ES-I3 (cell line): ENCODE results near the gene SYP.
A peak's percentile ranks its signal among the peaks of the same experiment; 100 is the strongest.

Experiments used
- H3K36me3 ChIP-seq: 2 replicates; pipeline ENCODE4 v1.6.1; 2013; ENCODE audit warnings: mild to moderate bottlenecking, low read length, control low read depth, moderate library complexity; ENCODE audit not compliant: insufficient read depth
- H3K4me1 ChIP-seq: 2 replicates; pipeline ENCODE4 v1.6.1; 2013; ENCODE audit warnings: mild to moderate bottlenecking, control low read depth, low read length; ENCODE audit not compliant: insufficient read depth
- H3K9ac ChIP-seq: 2 replicates; pipeline ENCODE4 v1.6.1; 2013; ENCODE audit warnings: low read depth, mild to moderate bottlenecking, low read length, moderate library complexity
- H3K9me3 ChIP-seq: 2 replicates; pipeline ENCODE4 v1.6.1; 2013; ENCODE audit warnings: mild to moderate bottlenecking, low read length, moderate library complexity; ENCODE audit not compliant: control insufficient read depth, insufficient read depth

Gene SYP

GRCh38 chrX:49232525-49232924 lies 32.5 kb upstream of the SYP start:
- H3K4me1 ChIP-seq = no peaks in the 10 kb centered on the region; the same call in 1 of the 2 replicates

DNA sequence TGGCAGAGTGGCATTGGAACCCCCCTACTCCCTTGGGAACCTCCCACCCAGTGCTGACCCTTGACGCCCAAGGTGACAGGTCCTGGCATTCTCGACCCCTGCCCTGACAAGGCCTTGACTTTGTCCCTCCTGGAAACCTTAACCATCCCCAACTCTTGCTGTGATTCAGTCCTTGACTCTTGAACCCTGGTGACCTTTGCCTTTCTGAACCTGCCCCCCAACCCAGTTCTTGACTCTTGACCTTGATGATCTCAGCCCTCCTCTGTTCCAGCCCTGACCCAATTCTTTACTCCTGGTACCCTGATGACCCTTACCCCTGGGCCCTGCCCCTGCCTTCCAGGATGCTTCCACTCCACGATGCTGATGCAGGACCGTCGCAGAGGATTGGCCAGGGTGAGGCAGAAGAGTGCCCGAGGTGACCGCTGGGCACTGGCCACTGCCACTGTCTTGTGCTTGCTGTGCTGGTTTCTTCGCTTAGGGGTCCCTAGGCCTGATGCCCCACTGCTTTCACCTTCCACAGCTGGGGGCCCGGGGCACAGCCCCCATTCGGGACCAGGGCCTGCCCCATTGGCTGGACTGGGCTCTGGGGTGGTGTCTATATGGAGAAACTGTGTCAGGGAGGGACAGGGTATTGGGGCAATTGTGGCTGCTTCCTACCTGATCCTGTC lies 31.5 kb upstream of the SYP start:
- no peak overlapping the region for H3K9ac ChIP-seq
- no peaks in the 10 kb centered on the region for H3K9me3 ChIP-seq
- H3K4me1 ChIP-seq = no peaks in the 10 kb centered on the region; the same call in 1 of the 2 replicates
- H3K36me3 ChIP-seq = no peaks in the 10 kb centered on the region

More at GRCh38 chrX:49232525-49232924, 32.5 kb upstream of the SYP start:
- H3K36me3 ChIP-seq = no peaks in the 10 kb centered on the region
- H3K9me3 ChIP-seq = no peaks in the 10 kb centered on the region
- H3K9ac ChIP-seq = no peak overlapping the region

DNA sequence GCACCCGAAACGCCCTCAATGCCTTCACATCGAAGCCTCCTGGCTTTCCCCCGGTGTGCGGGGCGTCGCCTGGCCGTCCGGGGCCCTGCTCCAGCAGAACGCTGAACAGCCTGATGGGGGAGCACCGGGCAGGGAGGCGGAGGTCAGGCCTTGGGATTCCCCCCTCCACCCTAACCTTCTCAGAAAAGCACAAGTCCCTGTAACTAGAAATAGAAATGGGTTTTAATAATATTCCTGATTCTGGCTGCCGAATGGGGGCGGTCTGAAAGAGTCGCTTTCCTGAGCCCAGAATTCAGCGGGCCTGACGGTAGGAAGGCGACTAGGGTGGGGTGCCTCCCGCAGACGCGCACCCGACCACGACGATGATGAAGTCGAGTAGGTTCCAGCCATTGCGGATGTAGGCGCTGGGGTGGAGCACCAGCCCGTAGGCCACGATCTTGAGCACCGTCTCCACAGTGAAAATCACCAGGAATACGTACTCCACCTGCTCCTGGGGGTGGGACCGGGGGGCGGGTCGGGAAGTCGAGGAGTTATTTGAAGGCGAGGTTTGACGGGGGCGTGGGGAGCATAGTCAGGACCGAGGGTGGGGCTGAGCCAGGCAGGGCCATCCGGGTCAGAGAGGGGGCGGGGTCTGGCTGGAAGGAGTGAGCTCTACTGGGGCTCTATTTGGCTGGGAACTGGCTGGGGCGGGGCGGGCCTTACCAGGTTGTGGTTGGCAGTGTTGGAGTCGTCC lies 30.7 kb upstream of the SYP start:
- no peaks in the 10 kb centered on the region for H3K9me3 ChIP-seq
- H3K9ac ChIP-seq = peak overlapping the region; percentile 73
- H3K36me3 ChIP-seq = no peaks in the 10 kb centered on the region
- no peaks in the 10 kb centered on the region; the same call in 1 of the 2 replicates for H3K4me1 ChIP-seq

DNA sequence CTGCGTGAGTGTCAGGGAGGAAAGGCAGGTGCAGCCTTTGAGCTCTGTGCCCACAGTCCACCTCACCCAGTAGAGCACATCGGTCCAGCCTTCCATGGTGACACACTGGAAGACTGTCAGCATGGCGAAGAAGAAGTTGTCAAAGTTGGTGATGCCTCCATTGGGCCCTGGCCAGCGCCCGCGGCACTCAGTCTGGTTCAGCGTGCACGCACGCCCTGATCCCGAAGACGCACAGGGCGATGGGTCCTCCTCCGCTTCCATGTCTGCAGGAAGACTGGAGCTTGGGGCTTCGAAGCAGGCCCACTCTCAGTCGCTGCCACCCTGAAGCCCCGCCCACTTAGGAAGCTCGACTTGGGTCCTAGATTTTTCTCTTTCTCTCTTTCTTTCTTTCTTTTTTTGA lies 28.2 kb upstream of the SYP start:
- H3K9me3 ChIP-seq = no peaks in the 10 kb centered on the region
- H3K36me3 ChIP-seq = no peaks in the 10 kb centered on the region
- no peaks in the 10 kb centered on the region; the same call in 1 of the 2 replicates for H3K4me1 ChIP-seq
- H3K9ac ChIP-seq = peak overlapping the region; percentile 42; the same call in 1 of the 2 replicates

DNA sequence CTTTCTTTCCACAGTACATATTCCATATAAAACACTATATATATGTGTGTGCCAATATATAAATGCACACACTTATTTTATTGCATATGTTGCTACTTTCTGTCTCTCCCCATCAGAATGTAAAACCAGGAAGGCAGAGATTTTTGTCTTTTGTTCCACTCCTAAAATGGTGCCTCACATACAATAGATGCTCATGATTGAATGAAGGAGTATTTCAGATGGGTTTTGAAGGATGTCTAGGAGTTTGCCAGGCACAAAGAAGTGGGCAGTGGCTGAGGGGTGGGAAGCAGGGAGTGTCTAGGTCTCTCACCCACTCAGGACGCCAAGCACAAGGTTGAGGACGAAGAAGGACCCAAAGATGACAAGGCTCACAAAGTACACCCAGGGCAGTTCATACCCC lies 27.7 kb upstream of the SYP start:
- Histone ChIP-seq H3K36me3 (no peaks in the 10 kb centered on the region), H3K9me3 (no peaks in the 10 kb centered on the region), H3K9ac (no peak overlapping the region), H3K4me1 (no peaks in the 10 kb centered on the region; the same call in 1 of the 2 replicates)

GRCh38 chrX:49226946-49227345 lies 27.0 kb upstream of the SYP start:
- H3K9me3 ChIP-seq = no peaks in the 10 kb centered on the region
- H3K4me1 ChIP-seq = no peaks in the 10 kb centered on the region; the same call in 1 of the 2 replicates
- H3K9ac ChIP-seq = no peak overlapping the region
- H3K36me3 ChIP-seq = no peaks in the 10 kb centered on the region

DNA sequence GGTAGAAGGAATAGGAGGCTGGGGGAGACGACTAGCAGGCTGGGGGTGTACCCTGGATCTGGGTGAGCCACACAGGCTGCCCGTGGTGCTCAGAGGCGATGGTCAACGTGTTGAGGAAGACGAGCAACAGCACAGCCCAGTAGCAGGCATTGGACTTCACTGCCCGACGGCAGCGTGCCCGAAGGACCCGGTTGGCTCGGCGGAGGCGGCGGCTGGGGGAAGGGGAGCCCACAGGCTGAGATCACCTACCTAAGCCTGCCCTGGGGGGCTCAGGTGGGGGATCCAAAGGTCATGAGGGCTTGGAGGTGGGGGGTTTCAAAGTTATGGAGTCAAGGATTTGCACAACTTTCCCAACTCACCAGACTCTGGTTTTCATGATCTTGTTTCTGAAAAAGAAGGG lies 25.9 kb upstream of the SYP start:
- H3K4me1 ChIP-seq = no peaks in the 10 kb centered on the region
- H3K9me3 ChIP-seq = no peaks in the 10 kb centered on the region
- no peak overlapping the region for H3K9ac ChIP-seq
- H3K36me3 ChIP-seq = no peaks in the 10 kb centered on the region

- H3K36me3 ChIP-seq = no peaks in the 10 kb centered on the region
- no peak overlapping the region for H3K9ac ChIP-seq
- no peaks in the 10 kb centered on the region for H3K4me1 ChIP-seq
- no peaks in the 10 kb centered on the region for H3K9me3 ChIP-seq
Measured at GRCh38 chrX:49221868-49222267, 21.9 kb upstream of the SYP start.

GRCh38 chrX:49220100-49220499 lies 20.1 kb upstream of the SYP start:
- Histone ChIP-seq H3K36me3 (no peaks in the 10 kb centered on the region), H3K9ac (no peak overlapping the region), H3K9me3 (no peaks in the 10 kb centered on the region), H3K4me1 (no peaks in the 10 kb centered on the region)

- no peaks in the 10 kb centered on the region for H3K9me3 ChIP-seq
- no peaks in the 10 kb centered on the region for H3K4me1 ChIP-seq
Measured at GRCh38 chrX:49214996-49215526, 15.1 kb upstream of the SYP start.

GRCh38 chrX:49214416-49214815 lies 14.4 kb upstream of the SYP start:
- H3K36me3 ChIP-seq = no peaks in the 10 kb centered on the region
- no peak overlapping the region for H3K9ac ChIP-seq
- no peaks in the 10 kb centered on the region for H3K9me3 ChIP-seq
- H3K4me1 ChIP-seq = peaks cover 2% of the 10 kb centered on the region; the same call in 1 of the 2 replicates

More at GRCh38 chrX:49214996-49215526, 15.1 kb upstream of the SYP start:
- Histone ChIP-seq H3K36me3 (no peaks in the 10 kb centered on the region), H3K9ac (no peak overlapping the region)

- no peaks in the 10 kb centered on the region for H3K36me3 ChIP-seq
- H3K9ac ChIP-seq = no peak overlapping the region
- no peaks in the 10 kb centered on the region for H3K9me3 ChIP-seq
- H3K4me1 ChIP-seq = peaks cover 8% of the 10 kb centered on the region; the same call in 1 of the 2 replicates
Measured at GRCh38 chrX:49212861-49213260, 12.9 kb upstream of the SYP start.

- Histone ChIP-seq H3K36me3 (no peaks in the 10 kb centered on the region), H3K9me3 (no peaks in the 10 kb centered on the region), H3K9ac (no peak overlapping the region), H3K4me1 (peaks cover 8% of the 10 kb centered on the region; the same call in 1 of the 2 replicates)
Measured at GRCh38 chrX:49212209-49212608, 12.2 kb upstream of the SYP start.

- Histone ChIP-seq H3K9ac (no peak overlapping the region), H3K4me1 (peaks cover 8% of the 10 kb centered on the region; the same call in 1 of the 2 replicates), H3K36me3 (no peaks in the 10 kb centered on the region), H3K9me3 (no peaks in the 10 kb centered on the region)
Measured at GRCh38 chrX:49211074-49211473, 11.1 kb upstream of the SYP start.

DNA sequence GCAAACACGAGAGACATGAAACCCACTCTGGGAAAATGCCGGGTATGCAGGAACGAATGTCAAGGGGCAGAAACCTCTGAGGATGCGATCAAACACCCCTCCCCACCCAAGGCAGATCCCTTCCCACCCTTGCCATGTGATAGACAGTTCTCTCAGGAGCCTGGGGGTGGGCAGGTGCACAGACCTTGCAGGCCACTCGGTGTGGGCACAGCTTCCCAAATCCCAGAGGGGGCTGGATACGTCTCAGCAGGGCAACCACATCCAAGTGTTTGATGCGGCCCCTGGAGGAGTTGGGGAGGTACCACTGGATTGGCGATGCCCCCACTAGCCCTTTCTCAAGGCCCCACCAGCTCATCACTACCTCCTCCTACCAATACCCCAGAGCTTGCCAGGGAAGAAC lies 10.4 kb upstream of the SYP start:
- H3K4me1 ChIP-seq = peaks cover 8% of the 10 kb centered on the region; the same call in 1 of the 2 replicates
- H3K9ac ChIP-seq = no peak overlapping the region
- no peaks in the 10 kb centered on the region for H3K36me3 ChIP-seq
- H3K9me3 ChIP-seq = no peaks in the 10 kb centered on the region
